Trophoblast cell (in vitro differentiated cells and primary cell): Measurements from ENCODE around the gene PRRC2C.
A peak's percentile ranks its signal among the peaks of the same experiment; 100 is the strongest.

ENCODE experiments used
- DNase-seq, 2 donors: peaks; one replicate each; pipeline ENCODE4 v3.0.0-alpha.2; 2016
- H2AFZ ChIP-seq: 2 replicates; pipeline ENCODE4 v1.6.1; 2013; ENCODE audit warnings: low read length, moderate library complexity, mild to moderate bottlenecking; ENCODE audit not compliant: insufficient read depth, poor library complexity
- H2AK5ac ChIP-seq: 2 replicates; pipeline ENCODE4 v1.6.1; 2013; ENCODE audit warnings: mild to moderate bottlenecking, low read length
- H2BK120ac ChIP-seq: 2 replicates; pipeline ENCODE4 v1.6.1; 2013; ENCODE audit warnings: low read length, mild to moderate bottlenecking, moderate library complexity; ENCODE audit not compliant: insufficient read depth, poor library complexity
- H2BK12ac ChIP-seq: 2 replicates; pipeline ENCODE4 v1.6.1; 2013; ENCODE audit warnings: mild to moderate bottlenecking, low read length, moderate library complexity
- H2BK5ac ChIP-seq: 2 replicates; pipeline ENCODE4 v1.6.1; 2013; ENCODE audit warnings: low read length, low read depth, moderate library complexity, mild to moderate bottlenecking; ENCODE audit not compliant: poor library complexity
- H3K14ac ChIP-seq: 2 replicates; pipeline ENCODE4 v1.6.1; 2013; ENCODE audit warnings: mild to moderate bottlenecking, low read length
- H3K18ac ChIP-seq: 2 replicates; pipeline ENCODE4 v1.6.1; 2013; ENCODE audit warnings: mild to moderate bottlenecking, low read length
- H3K23ac ChIP-seq: 2 replicates; pipeline ENCODE4 v1.6.1; 2013; ENCODE audit warnings: low read length
- H3K27ac ChIP-seq: 2 replicates; pipeline ENCODE4 v1.5.1; 2013; ENCODE audit warnings: low read depth, mild to moderate bottlenecking, inconsistent platforms, low read length, moderate library complexity
- H3K27me3 ChIP-seq: 2 replicates; pipeline ENCODE4 v1.6.1; 2013; ENCODE audit warnings: inconsistent platforms, mild to moderate bottlenecking, low read length, moderate library complexity; ENCODE audit not compliant: insufficient read depth
- H3K36me3 ChIP-seq, 2 experiments: 1 replicate in 1 of 2; 2 replicates in 1 of 2; pipeline ENCODE4 v1.6.1; 2013; ENCODE audit warnings: low read length in 2 of 2, mild to moderate bottlenecking in 2 of 2, moderate library complexity in 1 of 2; ENCODE audit not compliant: insufficient read depth in 2 of 2, control insufficient read depth in 1 of 2
- H3K4ac ChIP-seq: 2 replicates; pipeline ENCODE4 v1.6.1; 2013; ENCODE audit warnings: low read depth, mild to moderate bottlenecking, low read length, moderate library complexity
- H3K4me1 ChIP-seq, 2 experiments: 1 replicate in 1 of 2; 2 replicates in 1 of 2; pipeline ENCODE4 v1.6.1; 2013; ENCODE audit warnings: low read length in 2 of 2, mild to moderate bottlenecking in 2 of 2, moderate library complexity in 1 of 2; ENCODE audit not compliant: insufficient read depth in 2 of 2, control insufficient read depth in 1 of 2
- H3K4me2 ChIP-seq: 2 replicates; pipeline ENCODE4 v1.6.1; 2013; ENCODE audit warnings: inconsistent platforms, mild to moderate bottlenecking, low read length, moderate library complexity
- H3K4me3 ChIP-seq: 2 replicates; pipeline ENCODE4 v1.5.1; 2013; ENCODE audit warnings: mild to moderate bottlenecking, low read depth, low read length, inconsistent platforms
- H3K79me1 ChIP-seq: one replicate; pipeline ENCODE4 v1.6.1; 2013; ENCODE audit warnings: low read length
- H3K79me2 ChIP-seq: 2 replicates; pipeline ENCODE4 v1.6.1; 2013; ENCODE audit warnings: low read length, mild to moderate bottlenecking; ENCODE audit not compliant: control insufficient read depth, insufficient read depth, poor library complexity
- H3K9ac ChIP-seq: 2 replicates; pipeline ENCODE4 v1.6.1; 2013; ENCODE audit warnings: mild to moderate bottlenecking, low read length
- H3K9me3 ChIP-seq: 2 replicates; pipeline ENCODE4 v1.6.1; 2013; ENCODE audit warnings: low read depth, mild to moderate bottlenecking, control low read depth, inconsistent platforms, low read length; ENCODE audit not compliant: insufficient read depth
- H4K12ac ChIP-seq: 2 replicates; pipeline ENCODE4 v1.6.1; 2013; ENCODE audit warnings: low read depth, mild to moderate bottlenecking, low read length, moderate library complexity
- H4K8ac ChIP-seq: 2 replicates; pipeline ENCODE4 v1.6.1; 2013; ENCODE audit warnings: low read depth, mild to moderate bottlenecking, low read length, moderate library complexity
- H4K91ac ChIP-seq: one replicate; pipeline ENCODE4 v1.6.1; 2013; ENCODE audit warnings: low read depth, mild to moderate bottlenecking, low read length, moderate library complexity
- WGBS: extraction: QIAGEN DNeasy Blood & Tissue Kit; methylation state at CpG from one replicate; pipeline ENCODE4 v1.1.7; 2013; ENCODE audit warnings: missing lambda C conversion rate; ENCODE audit not compliant: insufficient read length, insufficient coverage; ENCODE audit errors: extremely low coverage; 5-methylcytosine and 5-hydroxymethylcytosine counted together

PRRC2C gene

GRCh38 chr1:171576144-171576543, 90.8 kb downstream of the PRRC2C start:
- Histone ChIP-seq H3K14ac (no peak overlapping the region), H3K9me3 (no peaks in the 10 kb centered on the region), H3K4me1 (no peaks in the 10 kb centered on the region)

GRCh38 chr1:171581226-171581625, 95.9 kb downstream of the PRRC2C start:
- Histone ChIP-seq H3K9ac (no peak overlapping the region), H2BK5ac (no peak overlapping the region), H3K27ac (no peak overlapping the region), H2BK120ac (no peak overlapping the region), H4K91ac (no peak overlapping the region), H3K79me2 (no peaks in the 10 kb centered on the region), H2AFZ (no peak overlapping the region), H3K27me3 (no peaks in the 10 kb centered on the region), H3K36me3 (peaks cover 22 to 38% of the 10 kb centered on the region in 2 experiments), H2AK5ac (no peak overlapping the region), H3K4ac (no peak overlapping the region), H2BK12ac (no peak overlapping the region), H3K14ac (no peak overlapping the region), H3K79me1 (no peaks in the 10 kb centered on the region), H3K4me2 (no peak overlapping the region), H4K8ac (no peak overlapping the region), H3K9me3 (no peaks in the 10 kb centered on the region), H3K4me1 (no peaks in the 10 kb centered on the region), H4K12ac (no peak overlapping the region), H3K18ac (no peak overlapping the region), H3K4me3 (no peak overlapping the region), H3K23ac (no peak overlapping the region)
- no peak for DNase-seq
- WGBS = no CpG with 5 or more reads among the region's 3 CpGs

More at GRCh38 chr1:171576144-171576543, 90.8 kb downstream of the PRRC2C start:
- Histone ChIP-seq H2BK5ac (no peak overlapping the region), H3K79me1 (no peaks in the 10 kb centered on the region), H3K36me3 (peaks cover 16 to 26% of the 10 kb centered on the region in 2 experiments), H2BK12ac (no peak overlapping the region), H4K91ac (no peak overlapping the region), H4K12ac (no peak overlapping the region), H4K8ac (no peak overlapping the region), H2BK120ac (no peak overlapping the region), H3K27me3 (no peaks in the 10 kb centered on the region), H3K79me2 (no peaks in the 10 kb centered on the region), H2AK5ac (no peak overlapping the region), H3K4me3 (no peak overlapping the region), H3K23ac (no peak overlapping the region), H3K4me2 (no peak overlapping the region), H3K18ac (no peak overlapping the region), H3K4ac (no peak overlapping the region), H3K9ac (no peak overlapping the region), H3K27ac (no peak overlapping the region), H2AFZ (no peak overlapping the region)
- WGBS = no CpG with 5 or more reads among the region's 1 CpG
- peak; percentile 35 to 78 for DNase-seq

GRCh38 chr1:171581766-171582165, 96.4 kb downstream of the PRRC2C start:
- no peak overlapping the region for H2AFZ ChIP-seq
- H3K79me2 ChIP-seq = no peaks in the 10 kb centered on the region
- no peak overlapping the region for H3K14ac ChIP-seq
- H3K27me3 ChIP-seq = no peaks in the 10 kb centered on the region
- no peak overlapping the region for H3K9ac ChIP-seq
- no peak overlapping the region for H2BK12ac ChIP-seq
- no peaks in the 10 kb centered on the region for H3K79me1 ChIP-seq
- no peak overlapping the region for H3K4me3 ChIP-seq
- no peak overlapping the region for H2AK5ac ChIP-seq
- no peak for DNase-seq
- no peak overlapping the region for H3K23ac ChIP-seq
- no peak overlapping the region for H3K4ac ChIP-seq
- H3K36me3 ChIP-seq = peaks cover 24 to 37% of the 10 kb centered on the region in 2 experiments
- H3K27ac ChIP-seq = no peak overlapping the region
- no peaks in the 10 kb centered on the region for H3K9me3 ChIP-seq
- H3K4me2 ChIP-seq = no peak overlapping the region
- H3K18ac ChIP-seq = no peak overlapping the region
- no peak overlapping the region for H4K8ac ChIP-seq
- H4K12ac ChIP-seq = no peak overlapping the region
- no peak overlapping the region for H2BK5ac ChIP-seq
- no peak overlapping the region for H2BK120ac ChIP-seq
- H4K91ac ChIP-seq = no peak overlapping the region
- H3K4me1 ChIP-seq = no peaks in the 10 kb centered on the region

DNA sequence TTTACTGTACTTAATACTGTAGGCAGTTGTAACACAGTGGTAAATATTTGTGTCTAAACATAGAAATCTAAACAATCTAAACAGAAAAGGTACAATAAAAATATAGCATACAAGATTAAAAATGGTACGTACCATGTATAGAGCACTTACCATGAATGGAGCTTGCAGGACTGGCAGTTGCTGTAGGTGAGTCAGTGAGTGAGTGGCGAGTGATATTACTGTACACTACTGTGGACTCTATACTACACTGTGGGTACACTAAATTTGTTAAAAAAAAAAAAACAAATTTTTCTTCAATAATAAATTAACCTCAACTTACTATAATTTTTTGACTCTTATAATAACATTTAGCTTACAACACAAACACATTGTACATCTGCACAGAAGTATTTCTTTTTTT, 97.3 kb downstream of the PRRC2C start:
- no peak for DNase-seq
- no peak overlapping the region for H2AFZ ChIP-seq
- H3K79me2 ChIP-seq = no peaks in the 10 kb centered on the region
- H3K79me1 ChIP-seq = no peaks in the 10 kb centered on the region
- H2BK12ac ChIP-seq = no peak overlapping the region
- no peak overlapping the region for H4K12ac ChIP-seq
- no peak overlapping the region for H2AK5ac ChIP-seq
- no peaks in the 10 kb centered on the region for H3K27me3 ChIP-seq
- H3K4me2 ChIP-seq = no peak overlapping the region
- H3K23ac ChIP-seq = no peak overlapping the region
- H2BK120ac ChIP-seq = no peak overlapping the region
- no peak overlapping the region for H3K9ac ChIP-seq
- no CpG with 5 or more reads among the region's 2 CpGs for WGBS
- no peak overlapping the region for H4K8ac ChIP-seq
- H3K4ac ChIP-seq = no peak overlapping the region
- no peak overlapping the region for H2BK5ac ChIP-seq
- H3K9me3 ChIP-seq = no peaks in the 10 kb centered on the region
- H3K18ac ChIP-seq = no peak overlapping the region
- H3K36me3 ChIP-seq = peaks cover 26 to 42% of the 10 kb centered on the region in 2 experiments
- no peaks in the 10 kb centered on the region for H3K4me1 ChIP-seq
- no peak overlapping the region for H3K14ac ChIP-seq
- no peak overlapping the region for H3K27ac ChIP-seq
- H3K4me3 ChIP-seq = no peak overlapping the region
- no peak overlapping the region for H4K91ac ChIP-seq
